HG02938 (cell line): ENCODE results near the gene DYNC1I2.
"Not testable (repeated sequence)": the region's sequence is repeated elsewhere in the genome, so short reads cannot be mapped to it uniquely, and the experiment has no call there.

Experiments used
- ATAC-seq: cut with Tn5 transposase; IDR thresholded peaks from one replicate; pipeline ENCODE4 v1.9.1; 2021; ENCODE audit warnings: mild to moderate bottlenecking, moderate library complexity; ENCODE audit not compliant: unreplicated experiment

DYNC1I2 gene

DNA sequence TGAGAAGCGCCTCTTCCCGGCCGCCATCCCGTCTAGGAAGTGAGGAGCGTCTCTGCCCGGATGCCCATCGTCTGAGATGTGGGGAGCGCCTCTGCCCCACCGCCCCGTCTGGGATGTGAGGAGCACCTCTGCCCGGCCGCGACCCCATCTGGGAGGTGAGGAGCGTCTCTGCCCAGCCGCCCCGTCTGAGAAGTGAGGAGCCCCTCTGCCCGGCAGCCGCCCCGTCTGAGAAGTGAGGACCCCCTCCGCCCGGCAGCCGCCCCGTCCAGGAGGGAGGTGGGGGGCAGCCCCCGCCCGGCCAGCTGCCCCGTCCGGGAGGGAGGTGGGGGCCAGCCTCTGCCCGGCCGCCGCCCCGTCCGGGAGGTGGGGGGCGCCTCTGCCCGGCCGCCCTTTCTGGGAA is 87.3 kb downstream of the DYNC1I2 start:
- ATAC-seq, result not testable (repeated sequence)

DNA sequence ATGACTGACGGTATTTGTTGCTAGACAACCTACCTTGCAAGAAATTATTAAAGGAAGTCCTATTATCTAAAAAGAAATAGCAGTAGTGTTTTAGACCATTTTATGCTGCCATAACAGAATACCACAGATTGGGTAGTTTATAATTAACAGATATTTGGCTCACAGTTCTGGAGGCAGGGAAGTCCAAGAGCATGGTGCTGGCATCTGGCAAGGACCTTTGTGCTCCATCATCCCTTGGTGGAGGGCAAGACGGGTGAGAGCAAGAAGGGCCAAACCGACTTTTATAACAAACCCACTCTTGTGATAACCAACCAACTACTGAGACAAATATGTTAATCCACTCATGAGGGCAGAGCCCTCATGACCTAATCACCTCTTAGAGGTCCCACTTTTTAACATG is 91.2 kb downstream of the DYNC1I2 start:
- ATAC-seq, result no peak

DNA sequence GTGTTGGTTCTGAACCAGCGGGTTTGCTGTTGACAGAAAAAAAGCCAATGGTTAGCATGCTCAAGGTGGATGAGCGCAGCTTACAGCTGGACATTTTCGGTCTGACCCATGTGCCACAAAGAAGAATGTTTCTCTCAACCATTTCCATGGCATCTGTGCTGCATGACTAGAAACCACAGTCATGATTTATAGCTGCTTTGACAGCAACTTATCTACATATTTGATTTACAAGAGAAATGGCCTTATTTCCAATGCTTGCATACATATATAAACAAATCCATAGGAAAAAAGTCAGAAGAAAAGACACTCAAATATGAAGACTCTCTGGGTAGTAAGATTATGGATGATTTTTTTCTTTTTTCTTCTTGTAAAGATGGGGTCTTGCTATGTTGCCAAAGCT is 98.2 kb downstream of the DYNC1I2 start:
- no peak for ATAC-seq

DNA sequence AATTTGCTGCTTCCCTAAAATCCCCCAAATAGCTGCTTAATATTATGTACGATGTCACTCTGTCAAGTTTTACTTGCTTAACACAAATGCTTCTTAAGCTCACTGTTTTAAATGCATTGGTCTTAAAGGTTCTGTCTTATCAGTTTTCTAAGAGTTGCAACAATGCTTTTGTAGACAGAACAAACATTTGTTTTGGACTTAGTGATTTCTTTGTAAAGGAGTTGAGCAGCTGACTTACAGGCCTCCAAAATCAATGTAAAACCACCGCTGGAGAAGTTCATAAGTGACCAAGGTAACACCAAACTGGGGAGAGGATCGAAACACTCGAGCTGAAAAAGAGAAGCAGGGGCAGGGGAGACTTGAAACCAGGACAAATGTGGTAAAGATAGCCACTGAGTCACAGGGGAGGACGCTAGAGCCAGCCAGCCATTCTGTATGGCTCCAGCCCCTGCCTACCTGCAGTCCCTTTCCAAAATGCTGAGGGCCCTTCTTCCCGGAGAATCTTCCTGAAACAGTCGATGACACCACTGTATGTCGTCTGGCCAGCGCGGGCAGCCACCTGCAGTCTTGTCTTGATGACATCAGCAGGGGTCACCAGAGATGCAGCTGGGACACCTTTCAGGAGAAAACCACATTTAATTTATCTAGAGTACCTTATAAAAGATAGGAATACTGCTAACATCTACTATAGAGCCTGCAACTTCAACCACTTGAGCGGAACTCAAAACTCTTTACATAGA is 100.2 kb downstream of the DYNC1I2 start:
- ATAC-seq, result no peak

DNA sequence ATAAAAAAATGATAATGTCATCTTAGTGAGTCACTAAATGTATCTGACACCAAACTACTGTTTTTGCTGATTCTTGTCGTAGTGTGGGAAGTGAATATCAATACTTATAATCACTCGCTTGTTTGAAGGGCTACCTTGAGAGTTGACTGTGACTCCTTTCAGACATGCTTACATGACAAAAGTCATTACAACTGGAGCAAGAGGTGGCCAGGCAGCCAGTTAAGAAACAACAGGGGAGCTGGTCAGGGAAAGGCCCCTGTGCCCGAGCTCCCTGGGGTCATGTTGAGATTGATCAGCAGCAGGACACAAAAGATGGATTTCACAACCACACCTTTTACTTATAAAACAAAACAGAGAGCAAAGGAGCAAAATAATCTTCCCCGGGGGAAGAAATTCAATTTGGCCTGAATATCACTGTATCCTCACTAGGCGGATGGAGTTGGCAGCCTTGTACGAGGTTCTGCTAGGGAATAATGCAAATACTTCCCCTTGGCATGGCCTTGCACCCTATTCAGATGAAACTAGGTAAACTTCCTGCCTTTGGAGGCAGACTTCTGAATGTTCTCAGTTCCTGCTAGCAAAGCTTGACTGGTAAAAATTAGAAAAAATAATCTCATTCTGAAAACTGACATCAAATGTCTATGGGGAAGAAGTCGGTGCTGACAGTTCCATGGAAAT is 101.2 kb downstream of the DYNC1I2 start:
- ATAC-seq, result no peak

DNA sequence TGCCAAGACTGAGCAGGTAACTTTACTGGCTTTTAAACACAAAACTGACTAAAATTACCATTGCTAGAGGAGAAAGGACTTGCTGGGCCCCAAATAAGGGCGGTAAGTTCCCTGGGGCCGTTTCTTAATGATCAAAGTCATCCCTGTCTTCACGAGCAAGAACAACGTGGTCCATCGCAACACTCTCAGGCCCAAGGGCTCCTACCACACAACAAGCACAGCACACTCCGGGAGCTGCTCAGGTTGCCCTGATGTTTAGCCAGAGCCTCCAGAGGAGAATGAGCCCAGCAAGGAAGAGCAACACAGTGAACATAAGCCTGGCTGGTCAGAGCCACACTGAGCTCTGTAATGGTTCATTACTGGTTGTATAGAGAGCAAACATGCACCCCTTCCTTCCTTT is 102.7 kb downstream of the DYNC1I2 start:
- ATAC-seq, result no peak

DNA sequence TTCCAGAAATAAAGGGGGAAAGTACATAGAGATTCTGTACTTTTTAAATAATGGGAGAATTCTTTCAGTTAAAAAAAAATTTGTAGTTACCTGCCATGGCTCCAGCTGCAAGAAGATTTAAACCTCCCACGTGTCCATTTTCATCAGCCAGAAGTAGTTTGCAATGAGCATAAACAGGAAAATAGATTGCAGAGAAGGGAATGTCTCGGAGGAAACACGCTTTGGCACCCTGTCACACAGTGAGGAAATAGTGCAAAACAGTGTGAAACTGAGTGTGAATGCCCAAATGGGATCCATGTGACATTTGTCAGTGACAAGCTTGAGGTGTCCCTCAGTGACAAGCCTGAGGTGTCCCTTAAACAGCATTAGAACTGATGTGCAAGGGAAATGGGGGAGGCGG is 104.1 kb downstream of the DYNC1I2 start:
- ATAC-seq, result no peak

DNA sequence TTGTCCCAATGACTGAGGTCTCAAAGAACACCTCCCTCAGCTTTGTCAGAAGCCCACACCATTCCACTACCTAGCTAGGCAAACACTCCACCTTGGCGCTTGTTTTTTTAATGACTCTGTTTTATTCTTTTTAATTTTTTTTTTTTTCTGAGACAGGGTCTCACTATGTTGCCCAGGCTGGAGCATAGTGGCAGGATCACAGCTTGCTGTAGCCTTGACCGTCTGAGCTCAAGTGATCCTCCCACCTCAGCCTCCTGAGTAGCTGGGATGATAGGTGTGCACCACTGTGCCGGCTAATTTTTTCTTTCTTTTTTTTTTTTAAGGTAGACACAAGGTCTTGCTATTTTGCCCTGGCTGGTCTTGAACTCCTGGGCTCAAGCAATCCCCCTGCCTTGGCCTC is 104.9 kb downstream of the DYNC1I2 start:
- no peak for ATAC-seq

DNA sequence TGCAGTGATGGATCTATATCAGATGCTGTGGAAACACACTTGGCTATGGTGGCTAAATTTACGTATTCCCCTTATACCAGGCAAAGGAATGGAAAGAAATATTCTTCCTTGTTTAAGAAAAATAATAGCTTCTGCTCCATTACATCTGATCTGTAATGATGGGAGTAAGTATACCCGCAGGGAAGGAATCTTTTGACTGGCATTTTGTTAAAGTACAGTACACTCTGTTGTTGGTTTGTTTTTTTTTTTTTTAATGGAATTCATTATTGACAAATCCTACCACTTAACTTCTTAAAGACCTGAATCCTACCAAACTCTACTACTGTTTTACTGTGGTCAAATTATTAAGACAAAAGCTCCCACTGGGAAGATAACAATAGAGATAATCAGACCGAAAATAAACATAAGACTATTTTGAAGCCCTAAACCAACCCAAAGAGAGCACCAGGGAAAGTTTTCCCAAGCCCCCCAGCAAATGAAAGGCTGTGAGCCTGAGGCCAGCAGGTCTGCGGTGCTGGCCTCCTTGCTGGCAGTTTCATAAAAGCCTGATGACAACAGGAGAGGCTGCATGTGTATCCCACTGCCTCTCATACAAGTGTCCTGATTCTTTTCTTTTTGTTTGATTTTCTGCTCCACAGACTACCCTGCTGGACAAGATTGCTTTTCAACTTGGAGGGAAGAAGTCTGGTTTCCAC is 105.8 kb downstream of the DYNC1I2 start:
- ATAC-seq, result no peak

DNA sequence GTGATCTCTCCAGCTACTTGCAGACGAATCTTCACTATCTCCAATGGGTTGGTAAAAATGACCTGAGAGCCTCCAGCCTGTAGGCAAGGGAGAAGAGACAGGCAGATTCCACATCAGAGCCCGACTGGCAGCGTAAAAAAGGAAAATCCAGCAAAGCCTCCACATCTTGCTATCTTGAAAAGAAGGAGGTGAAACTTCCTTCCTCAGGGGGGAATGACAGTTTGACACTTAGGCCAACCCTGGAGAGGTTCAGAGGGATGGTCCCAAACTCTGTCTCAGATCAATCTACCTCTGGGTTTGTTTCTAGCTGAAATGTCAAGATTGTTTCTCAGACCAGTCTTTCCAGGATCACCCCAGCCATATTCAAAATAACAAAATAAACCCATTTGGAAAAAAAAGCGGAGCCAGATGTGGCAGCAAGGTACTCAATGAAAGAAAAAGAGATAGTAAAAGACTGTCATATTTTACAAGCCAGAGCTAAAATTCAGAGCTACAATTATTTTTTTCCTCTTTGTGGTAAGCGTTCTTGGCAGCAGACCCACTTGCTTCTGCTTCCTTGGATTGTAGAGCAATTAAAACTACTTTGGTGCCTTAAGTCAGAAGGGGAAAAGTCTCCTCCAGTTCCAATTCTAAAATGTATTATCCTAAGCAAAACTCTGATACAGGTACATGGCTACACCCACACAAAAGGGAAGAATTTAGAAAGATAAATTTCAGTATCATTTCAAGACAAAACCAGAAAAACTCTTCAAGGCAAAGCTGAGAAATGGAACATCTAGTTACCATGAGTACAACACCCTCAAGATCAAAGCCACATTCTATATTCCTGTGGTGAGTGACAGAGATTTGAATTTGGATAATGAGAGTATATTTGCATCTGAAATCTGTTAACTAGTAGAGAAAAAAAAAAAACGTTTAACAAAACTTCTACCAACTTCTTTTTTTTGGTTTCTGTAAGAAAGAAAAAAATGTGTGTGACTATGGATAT is 106.7 kb downstream of the DYNC1I2 start:
- ATAC-seq, result no peak

DNA sequence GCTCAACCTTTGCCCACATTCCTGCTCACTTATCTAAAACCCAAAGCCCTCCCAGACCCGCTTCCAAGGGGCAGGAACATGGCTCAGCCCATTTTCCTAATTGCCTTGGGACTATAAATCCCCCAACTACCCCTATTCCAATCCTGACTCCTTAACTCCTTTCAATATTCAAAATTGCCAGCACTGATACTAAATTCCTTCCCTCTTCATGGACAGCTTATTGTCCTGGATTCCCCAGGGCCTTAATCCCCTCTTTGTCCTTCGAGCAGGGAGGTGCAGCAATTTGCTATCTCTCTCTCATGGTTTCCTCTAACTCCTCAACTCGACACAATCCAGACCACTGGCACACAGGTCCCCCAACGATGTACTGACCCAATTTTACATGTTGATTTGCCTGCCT is 107.6 kb downstream of the DYNC1I2 start:
- no peak for ATAC-seq
